Activated CD8-positive, alpha-beta memory T cell treated with anti-CD3 and anti-CD28 coated beads, Interleukin-2, amount 50 U/mL, for 48 hours (primary cell): ENCODE results near the gene PSG4.
"Not testable (repeated sequence)": the region's sequence is repeated elsewhere in the genome, so short reads cannot be mapped to it uniquely, and the experiment has no call there.

Experiments
- DNase-seq: peaks from one replicate; pipeline ENCODE4 v3.0.0-alpha.2; 2020

PSG4 gene

DNA sequence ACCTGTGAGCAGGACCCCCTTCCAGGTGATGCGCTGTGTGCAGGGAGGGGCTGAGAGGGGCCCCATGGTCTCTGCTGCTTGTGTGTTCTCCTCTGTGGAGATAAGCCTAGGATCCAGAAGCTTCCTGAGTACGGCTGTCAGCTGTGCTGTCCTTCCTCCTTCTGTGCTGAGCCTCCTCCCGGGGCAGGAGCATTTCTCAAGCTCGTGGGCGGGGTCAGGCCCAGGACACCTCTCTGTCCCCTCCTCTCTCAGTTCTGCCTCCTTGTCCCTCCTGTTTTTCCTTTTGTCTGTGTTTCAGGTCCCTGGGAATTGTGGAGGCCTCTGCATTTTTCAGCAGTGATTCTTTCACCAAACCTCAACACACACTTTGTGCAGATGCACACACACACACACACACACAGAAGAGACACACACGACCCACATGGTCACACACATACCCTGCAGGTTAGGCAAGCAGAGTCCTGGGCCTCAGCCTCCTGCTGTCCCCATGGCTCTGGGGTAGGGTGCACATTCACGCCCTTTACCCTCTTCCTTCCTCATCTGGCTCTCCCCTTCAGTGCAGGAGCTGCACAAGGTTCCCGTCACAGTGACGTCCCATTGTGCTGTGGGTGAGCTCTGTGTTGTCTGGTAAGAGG is at the start of gene PSG4:
Gene PSG4, minus strand, starts transcription at position 168 of the 635 bp plus-strand sequence. Its CDS starts 102 bp downstream, at position 66.
- DNase-seq = not testable (repeated sequence)

DNA sequence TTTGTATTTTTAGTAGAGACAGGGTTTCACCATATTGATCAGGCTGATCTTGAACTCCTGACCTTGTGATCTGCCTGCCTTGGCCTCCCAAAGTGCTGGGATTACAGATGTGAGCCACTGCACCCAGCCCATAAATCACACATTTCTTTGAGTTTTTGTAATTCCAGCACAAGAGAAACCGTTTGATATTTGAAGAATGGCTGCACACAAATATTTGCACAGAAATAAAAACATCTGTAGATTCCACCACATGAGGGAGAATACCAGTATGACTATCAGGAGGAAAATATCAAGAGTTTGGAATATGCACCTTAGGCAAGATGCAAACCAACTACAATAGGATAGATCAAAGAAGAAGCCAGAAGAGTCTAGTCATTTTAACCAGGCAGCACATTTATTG is 46.0 kb upstream of the PSG4 start:
- not testable (repeated sequence) for DNase-seq

DNA sequence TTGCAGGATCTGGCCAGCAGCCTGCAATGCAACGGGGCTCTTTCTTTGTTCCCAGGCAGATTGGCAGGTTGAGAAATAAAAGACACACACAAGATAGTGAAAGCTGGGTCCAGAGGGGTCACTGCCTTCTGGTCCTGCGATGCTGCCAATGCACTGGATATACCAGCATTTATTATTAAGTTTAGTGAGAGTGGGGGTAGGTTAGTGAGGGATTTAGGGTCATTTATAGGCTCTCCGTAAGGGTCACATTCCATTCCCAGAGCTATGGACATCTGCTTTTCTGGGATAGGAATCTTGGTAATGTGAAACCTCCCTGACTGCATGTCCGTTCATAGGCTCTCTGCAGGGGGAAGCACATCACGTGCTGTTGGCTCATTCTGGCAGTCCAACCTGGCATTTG is 44.9 kb upstream of the PSG4 start:
- DNase-seq = not testable (repeated sequence)

DNA sequence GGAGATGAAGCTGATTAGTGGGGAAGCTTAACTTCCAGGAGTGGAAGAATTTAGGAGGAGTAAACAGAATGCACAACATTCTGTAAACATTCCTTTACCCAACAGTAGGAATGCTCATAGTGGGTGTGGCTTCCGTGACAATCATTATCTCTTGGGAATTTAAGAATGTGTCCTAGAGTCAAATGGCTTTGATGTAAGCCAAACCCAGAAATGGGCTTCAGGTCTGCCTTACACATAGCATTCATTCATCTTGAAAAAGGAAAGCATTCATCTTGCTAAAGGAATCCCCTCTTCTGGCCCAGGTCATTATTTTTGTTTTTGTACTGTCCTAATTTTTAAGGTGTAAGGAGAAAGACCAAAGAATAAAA is 43.2 kb upstream of the PSG4 start:
- DNase-seq = not testable (repeated sequence)

DNA sequence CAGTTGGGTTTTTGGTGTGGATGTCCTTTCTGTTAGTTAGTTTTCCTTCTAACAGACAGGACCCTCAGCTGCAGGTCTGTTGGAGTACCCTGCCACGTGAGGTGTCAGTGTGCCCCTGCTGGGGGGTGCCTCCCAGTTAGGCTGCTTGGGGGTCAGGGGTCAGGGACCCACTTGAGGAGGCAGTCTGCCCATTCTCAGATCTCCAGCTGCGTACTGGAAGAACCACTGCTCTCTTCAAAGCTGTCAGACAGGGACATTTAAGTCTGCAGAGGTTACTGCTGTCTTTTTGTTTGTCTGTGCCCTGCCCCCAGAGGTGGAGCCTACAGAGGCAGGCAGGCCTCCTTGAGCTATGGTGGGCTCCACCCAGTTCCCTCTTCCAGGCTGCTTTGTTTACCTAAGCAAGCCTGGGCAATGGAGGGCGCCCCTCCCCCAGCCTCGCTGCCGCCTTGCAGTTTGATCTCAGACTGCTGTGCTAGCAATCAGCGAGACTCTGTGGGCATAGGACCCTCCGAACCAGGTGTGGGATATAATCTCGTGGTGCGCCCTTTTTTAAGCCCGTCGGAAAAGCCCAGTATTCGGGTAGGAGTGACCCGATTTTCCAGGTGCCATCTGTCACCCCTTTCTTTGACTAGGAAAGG is 41.9 kb upstream of the PSG4 start:
- not testable (repeated sequence) for DNase-seq

DNA sequence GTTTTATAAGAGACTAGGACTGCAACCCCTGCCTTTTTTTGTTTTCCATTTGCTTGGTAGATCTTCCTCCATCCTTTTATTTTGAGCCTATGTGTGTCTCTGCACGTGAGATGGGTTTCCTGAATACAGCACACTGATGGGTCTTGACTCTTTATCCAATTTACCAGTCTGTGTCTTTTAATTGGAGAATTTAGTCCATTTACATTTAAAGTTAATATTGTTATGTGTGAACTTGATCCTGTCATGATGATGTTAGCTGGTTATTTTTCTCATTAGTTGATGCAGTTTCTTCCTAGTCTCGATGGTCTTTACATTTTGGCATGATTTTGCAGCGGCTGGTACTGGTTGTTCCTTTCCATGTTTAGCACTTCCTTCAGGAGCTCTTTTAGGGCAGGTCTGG is 40.4 kb upstream of the PSG4 start:
- not testable (repeated sequence) for DNase-seq

DNA sequence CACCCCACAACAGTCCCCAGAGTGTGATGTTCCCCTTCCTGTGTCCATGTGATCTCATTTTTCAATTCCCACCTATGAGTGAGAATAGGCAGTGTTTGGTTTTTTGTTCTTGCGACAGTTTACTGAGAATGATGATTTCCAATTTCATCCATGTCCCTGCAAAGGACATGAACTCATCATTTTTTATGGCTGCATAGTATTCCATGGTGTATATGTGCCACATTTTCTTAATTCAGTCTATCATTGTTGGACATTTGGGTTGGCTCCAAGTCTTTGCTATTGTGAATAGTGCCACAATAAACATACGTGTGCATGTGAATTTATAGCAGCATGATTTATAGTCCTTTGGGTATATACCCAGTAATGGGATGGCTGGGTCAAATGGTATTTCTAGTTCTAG is 36.8 kb upstream of the PSG4 start:
- not testable (repeated sequence) for DNase-seq

DNA sequence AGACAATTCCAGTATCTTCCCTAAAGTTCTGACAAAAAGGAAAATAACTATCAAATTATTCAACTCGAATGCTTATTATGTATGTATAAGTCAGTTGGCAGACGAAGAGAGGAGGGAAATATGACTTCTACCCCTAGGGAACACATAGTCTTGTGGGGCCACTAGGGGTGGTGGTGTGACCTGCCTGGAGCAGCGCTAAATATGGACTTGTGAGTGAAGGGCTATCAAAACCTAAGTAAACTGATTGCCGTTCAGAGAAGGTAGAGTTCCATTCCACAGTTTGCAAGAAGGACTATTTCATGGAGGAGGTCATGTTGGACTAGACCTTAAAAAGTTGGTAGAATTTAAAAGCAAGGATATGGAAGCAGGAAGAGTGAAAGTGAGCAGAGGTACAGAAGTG is 32.8 kb upstream of the PSG4 start:
- DNase-seq = not testable (repeated sequence)

DNA sequence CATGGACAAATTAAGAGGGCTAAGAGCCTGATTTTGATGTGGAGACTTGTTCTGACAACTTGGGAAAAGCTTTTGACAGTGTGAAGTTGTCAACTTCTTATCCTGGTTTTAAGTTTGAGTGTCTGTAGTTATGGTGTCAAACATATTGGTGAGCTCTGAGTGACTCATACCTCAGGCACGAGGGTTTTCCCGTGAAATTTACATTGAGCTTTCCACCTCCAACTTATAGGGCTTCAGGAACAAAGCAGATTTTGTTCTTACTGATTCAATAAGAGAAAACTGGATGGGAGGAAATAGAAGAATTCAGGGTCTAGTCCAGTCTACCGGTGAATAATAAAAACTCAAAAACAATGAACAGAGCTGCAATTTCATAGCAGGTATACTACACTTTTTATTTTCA is 30.2 kb upstream of the PSG4 start:
- DNase-seq = not testable (repeated sequence)

DNA sequence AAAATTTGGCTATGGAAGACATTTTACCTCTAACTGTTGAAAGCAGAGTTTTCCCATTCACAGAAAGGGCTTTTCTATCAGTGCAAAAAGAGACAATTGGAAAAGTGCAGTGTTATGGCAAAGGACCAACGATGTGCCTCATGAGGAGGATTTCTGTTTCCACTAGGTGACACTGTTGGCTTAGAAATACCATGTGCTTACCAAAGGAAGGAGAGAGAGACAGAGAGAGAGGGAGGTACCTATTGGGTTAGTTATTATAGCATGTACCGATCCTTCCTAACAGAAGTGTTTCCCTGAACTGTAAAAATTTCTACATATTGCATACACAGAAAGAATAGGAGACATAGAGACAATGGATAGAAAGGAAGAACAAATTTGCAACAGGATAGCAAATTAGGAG is 23.9 kb upstream of the PSG4 start:
- no peak for DNase-seq

DNA sequence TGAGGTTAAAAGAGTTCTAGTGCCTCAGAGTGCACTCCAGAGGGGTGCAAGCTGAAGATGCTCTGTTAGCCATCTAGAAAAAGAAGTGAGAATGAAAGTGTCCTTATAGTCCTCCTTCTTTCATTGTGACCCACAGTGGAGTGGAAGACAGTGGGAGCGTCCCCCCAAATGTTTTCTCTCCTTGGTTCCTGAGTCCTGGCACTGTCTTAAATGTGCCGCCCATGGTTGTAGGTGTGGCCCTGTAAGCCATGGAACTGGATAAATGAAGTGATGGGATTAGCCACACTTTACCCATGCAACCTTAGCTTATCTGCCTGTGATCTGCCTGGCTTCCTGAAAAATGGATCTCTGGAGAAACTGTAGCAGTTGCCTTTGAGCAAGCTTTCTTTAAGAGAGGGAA is 23.3 kb upstream of the PSG4 start:
- DNase-seq = not testable (repeated sequence)

DNA sequence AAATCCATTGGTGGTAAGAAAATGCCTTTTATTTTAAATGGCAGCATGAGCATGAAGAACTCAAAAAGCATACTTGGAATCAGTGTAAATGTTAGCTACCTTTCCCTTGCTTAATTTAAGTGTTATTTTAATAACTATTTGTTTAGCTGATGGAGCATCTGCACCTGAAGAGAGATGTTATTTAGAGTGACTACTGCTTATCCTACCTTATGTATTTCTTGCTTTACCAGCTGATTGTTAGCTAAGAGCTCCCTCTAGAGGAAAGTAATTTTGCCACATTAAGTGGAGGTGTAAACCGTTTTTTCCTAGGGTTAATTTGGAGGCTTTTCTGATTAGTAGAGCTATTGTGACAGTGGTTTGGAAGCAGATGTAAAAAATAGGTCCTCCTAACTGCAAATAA is 21.5 kb upstream of the PSG4 start:
- DNase-seq = not testable (repeated sequence)

DNA sequence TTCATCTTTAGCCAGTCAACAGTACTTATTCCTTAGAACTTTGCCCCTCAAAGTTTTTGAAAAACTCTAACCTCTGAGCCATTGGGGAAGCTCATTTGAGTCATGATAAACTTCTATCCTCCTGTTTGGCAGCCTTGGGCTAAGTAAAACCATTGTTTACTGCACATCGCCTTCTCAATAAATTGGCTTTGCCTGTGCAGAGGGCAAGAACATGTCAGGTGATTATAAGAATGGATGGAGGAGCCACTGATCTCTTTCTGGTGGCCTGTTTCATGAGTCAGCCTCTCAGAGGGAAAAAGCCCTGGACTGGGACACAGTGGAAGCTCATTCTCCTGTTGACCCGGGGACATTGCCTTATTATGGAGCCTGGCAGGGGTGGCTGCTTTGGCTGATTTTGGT is 19.4 kb upstream of the PSG4 start:
- no peak for DNase-seq

DNA sequence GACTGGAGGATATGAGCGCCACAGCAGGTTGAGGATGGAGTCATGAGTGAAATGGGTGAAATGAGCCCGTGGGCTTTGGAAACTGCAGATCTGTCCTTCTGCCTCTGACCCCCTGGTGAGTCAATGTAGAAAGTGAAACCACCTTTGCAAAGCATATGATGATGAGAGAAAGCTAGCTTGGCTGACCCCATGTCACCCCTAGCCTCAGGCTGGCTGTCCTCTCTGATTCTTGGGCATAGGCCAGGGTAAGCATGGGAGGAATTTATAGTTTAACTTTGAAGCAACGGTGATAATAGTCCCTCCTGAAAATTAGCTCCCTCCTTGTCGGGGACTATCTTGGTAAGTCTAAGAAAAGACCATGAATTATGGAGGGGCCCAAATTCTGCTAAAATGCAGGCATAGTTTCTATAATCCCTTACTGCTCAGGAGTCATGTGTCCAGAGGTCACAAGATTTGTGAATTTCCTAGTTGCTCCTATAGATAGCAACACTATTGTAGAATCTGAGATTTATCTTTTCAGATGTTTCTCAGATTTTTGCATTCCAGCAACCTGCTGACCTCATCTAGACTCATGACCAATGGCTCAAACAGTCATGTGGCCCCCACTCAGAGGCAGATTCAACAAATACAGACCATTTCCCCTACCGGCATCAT is 18.9 kb upstream of the PSG4 start:
- DNase-seq = not testable (repeated sequence)

DNA sequence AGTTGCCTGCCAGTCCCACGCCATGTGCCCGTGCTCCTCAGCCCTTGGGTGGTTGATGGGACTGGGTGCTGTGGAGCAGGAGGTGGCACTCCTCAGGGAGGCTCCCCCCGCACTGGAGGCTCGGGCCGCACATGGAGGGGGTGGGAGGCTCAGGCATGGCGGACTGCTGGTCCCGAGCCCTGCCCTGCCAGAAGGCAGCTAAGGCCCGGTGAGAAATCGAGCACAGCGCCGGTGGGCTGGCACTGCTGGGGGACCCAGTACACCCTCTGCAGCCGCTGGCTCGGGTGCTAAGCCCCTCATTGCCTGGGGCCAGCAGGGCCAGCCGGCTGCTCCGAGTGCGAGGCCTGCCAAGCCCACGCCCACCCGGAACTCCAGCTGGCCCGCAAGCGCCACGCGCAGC is 16.5 kb upstream of the PSG4 start:
- not testable (repeated sequence) for DNase-seq

DNA sequence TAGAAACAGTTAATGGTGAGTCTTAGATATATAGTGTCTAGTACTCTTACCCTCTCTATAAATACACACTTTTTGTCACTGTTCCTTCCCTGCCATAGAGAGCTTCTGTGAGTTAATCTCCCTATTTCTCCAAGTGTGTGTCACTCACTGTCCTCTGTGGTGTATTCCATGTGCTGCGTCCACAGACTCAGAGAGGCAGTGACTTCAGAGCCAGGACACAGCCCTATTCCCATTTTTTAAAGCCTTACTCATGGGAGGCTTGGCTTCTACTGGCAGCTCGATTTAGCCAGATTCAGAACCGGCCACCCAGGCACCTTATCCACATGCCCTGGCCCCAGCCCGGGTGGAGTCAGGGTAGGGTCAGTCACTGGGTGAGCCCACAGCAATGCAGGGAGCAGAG is 13.7 kb upstream of the PSG4 start:
- DNase-seq = not testable (repeated sequence)

DNA sequence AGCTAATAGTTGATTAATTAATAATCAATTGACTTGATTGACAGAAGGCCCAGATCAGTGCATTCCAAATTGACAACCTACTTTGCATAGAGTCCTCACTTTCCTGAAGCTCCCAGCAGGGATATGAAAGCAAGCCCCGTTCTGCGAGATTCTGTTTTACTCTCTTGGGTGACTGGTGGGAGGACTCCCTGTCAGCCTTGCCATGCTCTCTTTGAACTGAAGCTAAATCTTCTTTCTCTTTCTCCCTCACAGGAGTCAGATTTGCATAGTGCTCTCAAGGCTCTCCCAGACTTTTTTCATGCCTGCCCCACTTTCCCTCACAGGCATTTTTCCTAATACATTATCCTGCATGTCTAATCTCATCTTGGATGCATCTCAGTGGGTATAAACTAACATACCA is 10.4 kb upstream of the PSG4 start:
- DNase-seq = not testable (repeated sequence)

DNA sequence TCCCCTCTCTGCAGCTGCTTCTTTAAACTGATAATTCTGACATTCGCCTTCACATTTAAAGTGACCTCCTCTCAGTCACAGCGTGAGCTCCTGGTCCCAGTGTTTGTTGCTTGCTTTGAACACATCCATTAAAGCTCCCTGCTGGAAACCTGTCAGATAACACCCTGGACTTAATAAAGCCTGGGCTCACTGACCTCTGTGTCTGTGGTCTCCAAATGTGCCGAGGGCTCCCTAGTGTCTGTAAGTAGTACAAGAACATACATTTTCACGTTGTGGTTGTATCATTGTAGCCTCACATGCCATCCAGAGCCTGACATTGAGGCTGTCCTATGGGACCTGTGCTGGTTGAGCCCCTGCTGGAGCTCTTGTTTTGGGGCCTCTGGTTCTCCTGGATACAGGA is 2.6 kb upstream of the PSG4 start:
- DNase-seq = no peak

DNA sequence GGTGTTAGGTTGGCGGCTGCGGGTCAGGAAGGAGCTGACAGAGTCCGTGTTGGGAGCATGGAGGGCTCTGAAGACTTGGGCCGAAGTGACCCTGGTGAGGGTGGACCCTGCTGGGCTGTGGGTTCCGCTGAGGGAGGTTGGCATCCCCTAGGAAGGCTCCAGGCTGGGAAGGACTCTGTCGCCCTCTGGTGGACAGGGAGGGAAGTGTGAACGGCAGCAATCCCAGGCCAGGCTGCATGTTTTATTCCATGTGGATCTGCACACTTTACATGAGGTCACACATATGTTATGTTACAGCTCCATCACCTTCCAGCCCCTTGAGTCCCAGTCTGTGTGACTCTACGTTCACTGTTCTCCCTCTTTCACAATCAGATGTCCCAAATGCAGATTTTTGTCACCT is 1.7 kb upstream of the PSG4 start:
- not testable (repeated sequence) for DNase-seq

DNA sequence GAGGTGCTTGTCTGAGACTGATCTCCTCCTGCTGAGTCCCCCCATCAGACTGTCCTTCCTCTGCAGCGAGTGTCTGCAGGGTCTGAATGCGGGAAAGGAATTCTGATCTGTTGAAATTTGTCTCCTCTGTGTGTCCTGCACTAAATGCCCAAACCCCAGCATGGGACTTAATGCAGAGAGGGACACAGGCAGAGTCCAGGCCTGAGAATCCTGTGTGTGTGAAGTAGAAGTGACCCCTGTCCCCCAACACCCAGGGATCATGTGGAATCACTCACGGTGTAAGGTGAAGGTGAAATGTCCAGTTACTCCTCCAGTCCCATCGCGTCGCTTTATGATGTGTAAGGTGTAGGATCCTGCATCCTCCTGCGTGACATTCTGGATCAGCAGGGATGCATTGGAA is 1.8 kb downstream of the PSG4 start:
- DNase-seq = not testable (repeated sequence)

DNA sequence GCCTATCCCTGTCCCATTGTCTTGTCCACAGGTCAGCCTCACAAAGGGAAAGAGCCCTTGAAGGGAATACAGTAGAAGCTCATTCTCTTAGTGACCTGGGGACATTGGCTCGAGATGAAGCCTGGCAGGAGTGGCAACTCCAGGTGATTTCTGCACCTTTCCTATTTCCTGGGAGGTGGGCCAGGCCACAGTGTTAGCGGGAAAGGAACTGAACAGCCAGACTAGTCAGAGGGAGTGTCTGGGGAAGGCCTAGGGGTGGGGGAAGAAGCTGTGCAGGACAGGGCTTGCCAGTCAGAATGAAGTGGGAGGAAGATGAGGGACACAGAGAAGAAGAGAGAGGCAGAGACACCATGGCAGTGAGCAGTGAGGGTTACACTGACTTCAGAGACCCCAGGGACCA is 3.5 kb downstream of the PSG4 start:
- not testable (repeated sequence) for DNase-seq

DNA sequence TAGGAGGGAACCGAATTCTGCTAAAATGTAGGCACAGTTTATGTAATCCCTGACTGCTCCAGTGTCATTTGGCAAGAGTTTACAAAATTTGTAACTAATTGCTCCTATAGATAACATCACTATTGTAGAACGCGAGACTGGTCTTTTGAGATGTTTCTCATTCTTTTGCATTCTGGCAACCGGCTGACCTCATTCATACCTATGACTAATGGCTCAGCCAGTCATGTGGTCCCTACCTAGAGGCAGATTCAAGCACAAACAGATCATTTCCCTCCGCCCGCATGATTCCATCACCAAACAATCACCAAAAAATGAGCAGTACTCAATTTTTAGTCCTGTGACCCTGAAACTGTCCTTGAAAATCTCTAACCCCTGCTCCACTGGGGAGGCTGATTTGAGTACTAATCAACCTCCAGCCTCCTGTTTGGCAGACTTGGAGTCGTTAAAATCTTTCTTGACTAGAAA is 4.1 kb downstream of the PSG4 start:
- not testable (repeated sequence) for DNase-seq

DNA sequence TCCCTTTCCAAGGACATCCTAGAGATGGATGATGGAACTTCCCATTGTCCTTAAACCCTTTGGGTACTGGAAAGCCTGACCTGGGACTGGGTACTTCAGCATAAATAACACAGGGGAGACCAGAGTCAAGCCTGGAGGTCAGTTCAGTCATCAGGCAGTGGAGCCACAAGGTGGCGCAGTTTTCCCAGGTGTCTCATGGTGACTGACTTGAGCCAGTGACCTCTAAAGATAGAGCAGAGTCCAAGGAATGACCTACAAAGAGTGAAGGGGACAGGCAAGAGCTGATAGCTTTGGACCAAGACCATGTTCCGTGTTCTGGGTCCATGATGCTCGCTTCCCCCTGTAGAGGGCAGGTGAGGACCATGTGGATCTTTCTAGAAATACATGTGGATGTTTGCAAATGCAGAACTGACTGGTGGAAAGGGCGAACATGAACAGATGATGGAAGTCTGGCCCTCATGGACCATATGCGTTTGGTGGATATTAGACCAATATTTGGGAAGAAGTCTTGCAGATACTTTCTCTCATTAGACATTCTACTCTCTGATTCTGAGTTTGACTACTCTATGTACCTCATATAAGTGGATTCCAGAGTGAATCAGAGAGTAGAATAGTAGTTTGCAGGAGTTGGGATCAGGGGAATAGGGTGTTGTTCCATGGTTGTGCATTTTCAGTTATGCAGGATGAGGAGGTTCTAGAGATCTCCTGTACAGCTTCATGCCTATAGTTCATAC is 6.6 kb downstream of the PSG4 start:
- not testable (repeated sequence) for DNase-seq
